Embryonic facial prominence (tissue), 1 donor: ENCODE data around the gene CALML6.

ENCODE experiments used
- DNase-seq: peaks from one replicate; pipeline ENCODE4 v3.0.0-alpha.2; 2016; ENCODE audit errors: extremely low spot score

The CALML6 gene

DNA sequence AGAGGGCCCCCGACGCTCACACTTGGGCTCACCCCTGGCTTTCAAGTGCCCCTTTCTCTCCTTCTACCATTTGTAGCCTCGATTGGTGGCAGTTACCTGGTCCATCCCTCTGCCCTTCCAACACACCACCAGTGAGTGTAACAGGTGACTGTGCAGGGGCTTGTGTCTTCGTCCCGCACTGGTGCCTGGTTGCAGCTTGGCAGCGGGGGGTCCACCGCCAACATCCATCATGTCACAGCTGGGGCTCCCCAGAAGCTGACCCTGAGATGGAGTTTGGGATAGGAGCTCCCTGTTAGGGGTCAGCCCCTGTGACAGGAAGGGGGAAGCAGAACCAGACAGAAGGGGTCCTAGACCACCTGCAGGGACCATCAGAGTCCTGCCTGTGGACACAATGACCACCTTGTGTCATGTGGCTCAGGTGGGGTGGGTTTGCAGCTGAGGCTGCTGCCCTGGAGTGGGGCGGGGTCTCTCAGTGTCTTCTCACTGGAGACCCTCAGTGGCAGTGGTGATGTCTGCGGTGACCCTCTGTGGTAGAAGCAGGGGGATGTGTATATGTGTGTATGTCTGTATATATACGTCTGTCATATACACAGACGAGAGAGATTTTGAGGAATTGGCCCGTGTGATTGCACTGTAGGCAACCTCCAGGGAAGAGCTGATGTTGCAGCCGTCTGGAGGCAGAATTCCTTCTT, 3.6 kb upstream of the CALML6 start:
- DNase-seq = no peak

DNA sequence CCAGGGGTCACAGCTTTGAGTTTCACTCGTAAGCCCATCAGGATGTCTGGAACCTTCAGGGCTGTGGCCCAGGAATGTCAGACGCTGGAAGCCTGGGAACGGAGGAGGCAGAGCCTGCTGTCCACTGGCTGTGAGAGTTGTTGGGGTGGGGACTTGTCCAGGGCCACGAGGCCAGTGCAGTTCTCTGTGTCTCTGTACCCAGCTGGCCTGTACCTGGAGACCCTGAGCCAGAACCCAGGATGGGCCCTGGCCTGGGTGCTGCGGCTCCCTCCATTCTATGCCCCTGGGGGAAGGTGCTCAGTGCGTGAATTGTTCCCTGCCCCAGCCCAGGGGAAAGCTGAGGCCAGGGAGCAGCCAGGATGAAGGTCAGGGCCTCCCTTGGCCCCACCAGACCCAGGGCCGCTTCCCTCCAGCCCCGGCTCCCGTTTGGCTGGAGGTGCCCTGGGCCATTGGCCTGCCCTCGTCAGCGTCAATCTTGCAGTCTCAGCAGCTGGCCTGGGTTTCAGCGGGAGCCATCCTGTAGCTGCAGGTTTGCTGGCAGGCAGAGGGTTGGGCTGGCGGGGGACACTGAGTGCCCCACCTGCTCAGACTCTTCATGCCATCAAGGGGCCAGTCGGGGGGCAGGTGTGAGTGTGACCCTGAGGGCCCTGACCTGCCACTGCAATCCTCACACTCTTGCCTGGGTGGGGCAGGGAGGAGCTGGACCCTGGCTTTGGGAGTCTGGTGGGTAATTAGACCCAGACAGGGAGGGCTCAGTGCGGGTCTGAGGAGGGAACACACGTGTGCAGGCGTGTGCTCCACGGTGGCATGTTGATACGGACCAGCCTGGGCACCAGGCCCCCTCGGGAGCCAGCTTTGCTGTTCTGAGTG, 724 bp upstream of the CALML6 start:
- DNase-seq = no peak

DNA sequence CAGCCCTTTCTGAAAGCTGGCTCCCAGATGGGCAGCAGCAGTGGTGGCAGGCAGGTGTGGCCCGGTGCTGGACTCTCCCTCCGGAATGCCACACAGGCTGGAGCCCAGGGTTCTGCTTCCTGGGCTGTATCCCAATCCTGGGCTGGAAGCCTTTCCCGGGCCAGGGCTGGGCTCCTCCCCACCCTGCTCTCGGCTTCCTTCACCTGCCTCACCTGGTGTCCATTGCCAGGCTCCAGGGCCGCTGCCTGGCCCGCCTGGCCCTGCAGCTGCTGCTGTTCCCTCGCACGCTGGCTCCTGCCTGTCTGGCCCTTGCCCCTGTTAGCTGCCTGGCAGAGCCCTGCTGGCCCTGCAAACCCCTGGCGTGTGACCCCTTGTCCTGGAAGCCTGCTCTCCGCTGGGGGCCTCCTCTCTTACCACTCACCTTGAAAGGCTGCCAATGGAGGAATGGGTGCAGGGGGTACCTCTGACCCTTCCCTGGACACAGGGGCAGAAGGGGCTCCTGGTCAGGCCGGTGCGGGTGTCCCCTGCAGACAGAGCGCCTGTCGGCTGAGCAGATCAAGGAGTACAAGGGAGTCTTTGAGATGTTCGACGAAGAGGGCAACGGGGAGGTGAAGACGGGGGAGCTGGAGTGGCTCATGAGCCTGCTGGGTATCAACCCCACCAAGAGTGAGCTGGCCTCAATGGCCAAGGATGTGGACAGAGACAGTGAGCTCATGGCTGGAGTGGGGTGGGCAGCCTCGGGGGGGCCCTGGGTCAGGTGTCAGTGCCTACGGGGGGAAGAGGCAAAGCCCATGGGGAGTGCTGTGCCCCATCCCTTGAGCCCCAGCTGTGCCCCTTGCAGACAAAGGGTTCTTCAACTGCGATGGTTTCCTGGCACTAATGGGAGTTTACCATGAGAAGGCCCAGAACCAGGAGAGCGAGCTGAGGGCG, 1.1 kb downstream of the CALML6 start:
- no peak for DNase-seq

DNA sequence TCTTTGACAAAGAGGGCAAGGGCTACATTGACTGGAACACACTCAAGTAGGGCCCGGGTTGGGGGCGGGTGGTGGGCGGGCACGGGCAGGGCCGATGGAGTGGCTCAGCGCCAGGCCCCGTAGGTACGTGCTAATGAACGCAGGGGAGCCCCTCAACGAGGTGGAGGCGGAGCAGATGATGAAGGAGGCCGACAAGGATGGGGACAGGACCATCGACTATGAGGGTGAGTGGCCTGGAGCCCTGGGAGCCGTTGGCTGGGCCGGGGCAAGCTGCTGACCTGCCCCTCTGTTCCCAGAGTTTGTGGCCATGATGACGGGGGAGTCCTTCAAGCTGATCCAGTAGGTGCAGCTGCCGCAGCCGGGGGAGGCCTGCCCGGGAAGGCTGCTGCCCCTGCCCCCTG, 1.8 kb downstream of the CALML6 start:
- DNase-seq = no peak

DNA sequence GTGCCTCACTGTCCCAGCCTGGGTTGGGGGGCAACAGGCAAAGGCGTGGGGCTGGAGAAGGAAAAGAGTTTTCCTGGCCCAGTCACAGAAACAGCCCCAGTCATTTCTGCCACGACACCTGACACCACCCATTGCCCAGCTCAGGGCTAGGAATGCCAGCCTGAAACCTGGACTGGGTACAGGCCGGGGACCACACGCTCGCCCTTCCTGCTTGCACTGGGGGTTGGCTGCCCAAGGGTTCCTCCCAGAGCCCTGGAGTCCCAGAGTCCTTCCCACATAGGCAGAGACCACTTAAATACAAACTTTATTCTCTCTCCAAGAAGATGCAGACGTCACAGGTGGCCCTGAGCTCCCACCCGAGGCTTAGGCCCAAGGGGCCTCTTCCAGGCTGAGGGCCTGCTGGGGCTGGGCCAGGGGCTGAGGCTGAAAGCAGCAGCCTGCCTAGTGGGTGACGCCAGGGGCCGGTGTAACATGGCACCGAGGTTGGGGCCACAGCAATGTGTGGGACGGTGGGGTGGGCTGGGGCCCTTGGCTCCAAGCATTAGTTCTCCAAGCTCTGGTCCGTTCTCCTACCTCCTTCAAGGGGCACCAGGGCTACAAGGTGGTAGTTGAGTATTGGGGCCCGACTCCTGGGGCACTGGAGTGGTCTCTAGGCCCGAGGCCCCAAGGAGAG, 2.4 kb downstream of the CALML6 start:
- DNase-seq = no peak

DNA sequence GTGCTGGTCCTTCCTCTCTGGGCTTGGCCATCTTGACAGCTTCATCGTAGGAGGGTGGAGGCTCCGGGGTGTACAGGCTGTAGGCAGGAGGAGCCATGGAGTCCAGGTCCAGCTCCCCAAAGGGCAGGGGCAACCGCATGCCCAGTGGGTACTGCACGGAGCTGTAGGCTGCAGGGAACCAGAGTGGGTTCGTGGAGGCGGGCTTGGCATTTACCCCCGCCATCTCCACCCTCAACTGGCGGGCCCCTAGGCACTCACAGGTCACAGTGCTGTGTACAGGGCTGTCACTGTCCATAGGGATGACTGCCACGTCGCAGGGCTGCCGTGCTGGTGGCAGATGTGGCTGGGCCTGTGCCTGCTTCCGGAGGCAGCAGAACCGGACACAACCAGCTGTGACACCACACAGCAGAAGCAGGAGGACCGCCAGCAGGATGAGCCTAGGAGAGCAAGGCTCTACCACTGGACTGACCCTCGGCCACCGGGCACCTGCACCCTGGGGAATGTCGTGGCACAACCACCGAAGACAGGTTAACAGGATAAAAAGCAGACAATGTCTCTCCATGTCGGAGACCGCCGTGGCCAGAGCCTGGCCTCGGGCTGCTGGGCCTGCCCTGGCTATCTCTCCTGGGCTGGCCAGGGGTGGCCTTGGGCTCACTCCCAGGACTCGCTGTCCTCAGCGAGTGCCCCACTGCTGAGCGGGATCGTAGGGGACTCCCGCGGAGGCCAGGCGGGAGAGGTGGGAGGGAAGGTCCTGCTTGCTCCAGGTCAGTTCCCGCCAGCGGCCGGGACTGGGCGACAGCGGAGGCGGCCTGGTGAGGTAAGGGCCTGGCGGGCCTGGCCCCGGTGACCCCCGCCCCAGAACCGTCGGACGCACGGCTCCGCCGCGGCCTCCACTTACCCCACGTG, 3.2 kb downstream of the CALML6 start:
- DNase-seq = no peak

DNA sequence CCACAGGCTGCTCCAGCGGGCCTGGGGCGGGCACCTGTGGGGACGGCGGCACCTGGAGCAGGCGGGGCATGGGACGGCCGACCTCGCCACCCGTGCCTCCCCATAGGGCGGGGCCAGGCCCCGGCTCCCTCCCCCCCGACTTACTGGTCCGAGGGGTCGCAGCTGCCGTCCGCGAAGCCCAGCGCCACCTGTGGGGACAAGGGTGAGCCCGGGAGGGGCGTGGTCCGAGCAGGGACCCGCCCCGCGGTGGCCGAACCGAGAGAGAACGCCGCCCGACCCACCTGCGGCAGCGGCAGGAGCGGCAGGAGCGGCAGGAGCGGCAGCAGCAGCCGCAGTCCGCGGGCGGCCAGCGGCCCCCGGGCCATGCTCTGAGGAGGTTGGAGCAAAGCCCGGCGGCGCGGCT, 3.8 kb downstream of the CALML6 start, which contains the start of gene TMEM52:
Gene TMEM52, minus strand, starts transcription at position 379 of the 403 bp plus-strand sequence. Its CDS starts 14 bp downstream, at position 365.
- no peak for DNase-seq

DNA sequence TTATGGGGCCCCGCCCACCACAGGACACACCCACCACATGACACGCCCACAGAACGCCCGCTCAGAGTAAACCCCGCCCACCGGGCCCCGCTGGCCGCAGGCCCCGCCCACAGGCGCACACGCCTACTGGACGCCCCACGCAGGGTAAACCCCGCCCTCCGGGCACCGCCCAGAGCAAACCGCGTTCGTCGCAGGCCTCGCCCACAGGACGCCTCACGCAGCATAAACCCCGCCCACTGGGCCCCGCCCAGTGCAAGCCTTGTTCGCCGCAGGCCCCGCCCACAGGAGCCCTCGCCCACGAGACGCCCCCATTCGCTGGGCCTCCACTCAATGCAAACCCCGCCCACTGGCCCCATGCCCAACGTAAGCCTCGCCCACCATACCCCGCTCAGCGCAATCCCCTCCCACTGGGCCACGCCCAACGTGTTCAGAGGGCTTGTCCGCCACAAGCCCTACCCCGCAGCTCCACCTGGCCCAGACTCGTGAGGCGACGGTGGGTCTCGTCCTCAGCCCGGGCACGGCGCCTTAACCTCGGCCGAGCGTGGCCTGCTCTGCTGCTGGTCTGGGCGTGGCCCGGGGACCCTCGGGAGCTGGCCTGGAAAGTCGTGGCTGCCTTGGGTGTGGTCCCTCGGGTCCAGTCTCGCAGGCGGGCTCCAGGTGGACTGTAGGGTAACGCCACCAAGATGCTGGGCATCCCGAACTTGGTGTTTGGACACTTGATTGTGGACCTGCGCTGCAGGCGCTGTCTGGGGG, 4.4 kb downstream of the CALML6 start:
- DNase-seq = peak; percentile 91

DNA sequence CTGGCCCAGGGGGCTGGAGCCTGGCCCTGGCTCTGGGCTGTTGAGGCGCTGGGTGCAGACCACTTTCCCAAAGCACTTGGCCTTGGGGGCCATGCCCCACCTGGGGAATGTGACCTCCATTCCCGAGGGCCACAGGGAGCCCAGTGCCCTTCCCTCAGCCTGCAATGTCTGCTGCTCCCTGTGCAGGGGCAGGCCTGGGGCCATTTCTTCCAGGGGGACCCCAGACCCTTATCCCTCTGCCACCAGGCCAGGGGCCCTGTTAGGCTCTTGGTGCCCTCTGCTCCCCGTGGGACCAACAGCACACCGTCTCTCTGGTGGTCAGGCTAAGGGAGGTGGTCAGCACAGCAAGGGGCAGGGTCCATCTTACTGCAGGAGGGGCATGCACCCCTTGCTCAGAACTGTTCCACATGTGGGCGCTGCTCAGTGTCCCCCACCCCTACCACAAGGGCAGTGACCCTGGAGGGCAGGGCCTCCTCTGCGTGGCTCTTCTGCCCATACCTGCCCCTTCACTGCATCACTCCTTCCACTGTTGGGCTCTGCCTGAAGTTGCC, 5.1 kb downstream of the CALML6 start:
- DNase-seq = no peak

DNA sequence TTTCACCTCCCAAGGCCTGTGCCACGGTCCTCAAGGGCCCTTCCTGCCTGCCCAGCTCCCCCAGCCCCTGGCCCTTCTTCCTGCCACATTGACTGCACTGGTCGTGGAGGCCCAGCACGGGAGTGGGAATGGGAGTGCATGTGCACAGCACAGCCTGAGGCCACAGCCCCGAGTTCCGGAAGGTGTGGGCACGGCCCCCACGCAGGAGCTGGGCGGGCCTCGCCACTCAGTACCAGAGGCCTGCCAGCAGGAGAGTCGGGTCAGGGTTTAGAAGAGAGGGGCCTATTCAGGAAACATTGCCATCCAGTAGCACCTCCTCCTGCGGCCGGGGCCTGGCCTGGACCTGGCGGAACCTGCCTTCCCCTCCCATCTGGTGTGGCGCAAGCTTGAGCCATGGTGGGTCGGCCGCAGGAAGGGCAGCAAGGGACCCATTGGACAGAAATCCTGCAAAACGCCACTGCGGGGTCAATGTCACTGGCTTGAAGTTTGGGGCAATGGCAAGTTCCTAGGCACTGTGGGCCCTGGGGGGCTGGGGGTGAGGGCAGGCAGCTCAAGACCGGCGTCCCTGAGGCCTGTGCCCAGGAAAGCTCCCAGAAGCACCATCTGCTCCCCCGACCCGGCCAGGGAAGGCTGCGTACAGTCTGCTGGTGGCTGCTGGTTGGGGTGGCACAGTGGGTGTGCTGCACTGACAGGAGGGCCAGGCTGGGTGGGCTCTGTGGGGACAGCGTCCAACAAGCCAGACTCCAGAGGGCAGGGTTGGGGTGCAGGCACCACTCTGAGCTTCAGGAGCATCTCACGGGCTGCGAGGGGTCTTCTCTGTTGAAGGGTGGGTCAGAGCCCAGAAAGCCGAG, 5.8 kb downstream of the CALML6 start:
- no peak for DNase-seq

DNA sequence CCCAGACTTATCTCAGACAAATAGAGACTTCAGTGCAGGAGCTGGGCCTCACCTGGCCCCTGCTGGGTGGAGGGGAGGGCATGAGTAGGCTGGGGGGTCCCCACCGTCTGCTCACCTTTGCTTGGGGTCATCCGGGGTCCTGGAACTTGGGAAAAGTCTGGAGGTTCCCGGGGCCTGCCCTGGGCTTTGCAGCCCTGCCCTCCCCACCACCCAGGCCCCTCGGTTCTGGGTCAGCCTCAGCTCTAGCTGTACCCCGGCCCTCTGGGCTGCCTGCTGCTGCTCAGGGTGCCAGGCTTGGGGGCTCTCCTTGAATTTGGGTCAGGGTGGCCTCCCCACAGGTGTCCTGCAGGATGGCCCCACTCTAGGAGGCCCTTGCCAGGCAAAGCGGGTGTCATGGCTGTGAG, 6.4 kb downstream of the CALML6 start:
- no peak for DNase-seq

DNA sequence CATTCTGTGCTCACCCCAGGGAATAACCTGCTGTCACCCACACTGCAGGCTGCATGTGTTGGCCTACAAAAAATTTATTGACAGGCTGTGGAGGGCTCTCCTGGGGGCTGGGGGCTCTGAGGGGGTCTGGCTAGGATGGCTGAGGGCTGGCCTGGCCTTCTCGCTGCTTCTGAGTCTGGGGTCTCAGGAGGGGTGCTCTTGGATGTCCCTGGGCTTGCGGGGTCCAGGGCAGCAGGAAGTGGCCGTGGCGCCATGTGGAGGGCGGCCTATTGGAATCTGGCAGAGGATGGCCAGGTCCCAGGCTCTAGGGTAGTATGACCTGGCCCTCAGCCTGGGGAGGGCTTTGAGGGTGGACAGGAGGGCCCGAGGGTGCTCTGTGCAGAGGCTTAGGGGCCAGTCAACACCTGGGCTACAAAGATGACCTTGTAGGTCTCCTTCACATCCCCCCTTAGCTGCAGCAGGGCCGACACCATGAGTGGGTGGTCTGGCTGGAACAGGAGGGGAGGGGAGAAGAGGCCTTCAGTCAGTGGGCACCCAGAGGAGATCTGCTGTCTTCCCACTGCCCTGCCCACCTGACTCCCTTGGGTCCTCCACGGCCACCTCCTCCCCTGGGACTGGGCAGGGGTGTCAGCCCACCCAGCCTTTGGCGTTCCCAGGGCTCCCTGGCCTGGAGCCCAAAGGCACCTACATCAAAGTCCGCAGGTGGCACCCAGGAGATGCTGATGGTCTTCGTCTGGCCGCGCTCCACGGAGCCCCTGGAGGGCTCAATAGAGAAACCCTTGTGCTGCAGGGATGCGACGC, 7.0 kb downstream of the CALML6 start:
- DNase-seq = no peak

DNA sequence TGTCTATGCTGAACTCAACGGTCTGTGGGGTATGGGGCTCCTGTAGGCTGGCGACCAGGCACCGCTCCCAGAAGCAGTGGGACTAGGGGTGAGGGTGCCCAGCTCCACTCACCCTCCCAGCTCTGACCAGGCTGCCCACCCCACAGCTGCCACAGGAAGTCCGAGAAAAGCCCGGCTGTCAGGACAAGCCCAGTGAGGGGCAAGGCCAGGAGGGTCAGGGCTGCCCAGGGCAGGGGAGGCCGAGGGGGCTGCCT, 7.6 kb downstream of the CALML6 start:
- no peak for DNase-seq

DNA sequence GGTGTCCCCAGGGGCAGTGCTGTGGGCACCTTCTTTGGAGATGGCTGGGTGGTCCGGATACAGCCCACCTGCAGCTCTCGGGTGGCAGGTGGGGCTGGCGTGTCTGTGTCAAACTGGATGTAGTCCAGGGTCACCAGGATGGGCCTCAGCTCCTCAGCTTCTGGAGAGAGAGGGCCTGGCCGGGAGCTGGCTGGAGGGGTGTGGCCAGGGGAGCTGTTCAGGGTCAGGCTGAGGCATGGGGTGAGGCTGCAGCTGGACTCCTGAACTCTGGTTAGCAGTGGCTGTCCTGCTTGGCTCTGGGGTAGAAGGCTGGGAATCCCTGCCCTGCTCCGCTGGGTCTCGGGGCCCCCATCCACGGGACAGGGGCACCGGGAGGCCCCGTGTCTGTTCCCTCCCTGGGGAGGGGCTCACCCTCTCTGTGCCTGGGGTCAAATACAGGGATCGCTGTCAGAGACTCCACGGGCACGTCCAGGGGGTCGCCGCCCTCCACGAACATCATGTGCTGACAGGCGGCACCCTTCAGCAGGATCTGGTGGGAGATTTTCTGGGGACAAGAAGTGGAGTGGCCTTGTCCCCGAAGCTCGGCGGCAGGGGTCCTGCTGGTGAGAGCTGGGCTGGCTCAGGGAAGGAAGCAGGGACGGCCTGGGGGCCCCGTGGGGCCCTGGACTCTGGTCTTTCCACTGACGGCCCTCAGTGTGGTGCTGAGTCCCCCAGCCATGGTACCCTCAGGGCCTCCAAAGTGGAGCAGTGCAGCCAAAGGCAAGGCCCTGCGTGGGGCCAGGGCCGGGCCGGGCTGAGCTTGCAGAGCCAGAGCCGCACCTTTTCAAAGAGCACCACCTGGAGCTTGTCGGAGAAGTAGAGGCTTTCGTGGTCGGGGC, 8.1 kb downstream of the CALML6 start:
- DNase-seq = no peak

DNA sequence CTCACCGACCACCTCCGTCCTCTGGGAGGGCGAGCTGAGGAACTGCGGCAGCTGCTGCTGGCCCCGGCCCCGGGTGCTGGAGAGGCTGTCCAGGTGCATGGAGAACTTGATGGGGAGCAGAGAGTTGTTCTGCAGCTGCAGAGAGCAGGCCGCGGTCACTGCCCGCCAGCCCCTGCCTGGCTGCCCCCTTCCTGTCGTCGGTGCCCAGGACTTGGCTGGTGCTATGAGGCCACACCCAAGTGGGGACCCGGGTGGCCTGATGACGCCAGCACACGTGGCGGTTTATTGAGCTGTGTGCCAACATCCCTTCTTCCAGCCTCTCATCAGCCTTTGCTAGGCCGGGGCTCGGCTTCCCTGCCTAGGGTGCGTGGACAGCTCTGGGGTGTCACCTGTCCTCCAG, 9.3 kb downstream of the CALML6 start:
- no peak for DNase-seq

DNA sequence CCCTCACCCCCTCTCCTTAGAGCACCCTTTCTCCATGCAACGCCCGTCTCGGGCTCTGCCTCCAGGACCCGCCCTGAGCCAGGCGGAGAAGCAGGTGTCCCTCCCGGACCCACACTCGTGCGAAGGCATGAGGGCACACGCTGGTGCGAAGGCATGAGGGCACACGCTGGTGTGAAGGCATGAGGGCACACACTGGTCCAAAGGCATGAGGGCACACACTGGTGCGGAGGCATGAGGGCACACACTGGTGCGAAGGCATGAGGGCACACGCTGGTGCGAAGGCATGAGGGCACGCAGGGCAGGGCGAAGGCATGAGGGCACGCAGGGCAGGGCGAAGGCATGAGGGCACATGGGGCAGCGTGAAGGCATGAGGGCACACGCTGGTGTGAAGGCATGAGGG, 9.8 kb downstream of the CALML6 start:
- no peak for DNase-seq
